ENCODE measurements around the gene ARHGEF28. TPM values are rescaled to one million over a fixed set of nuclear protein-coding genes. Genes with fewer than 3 reads are reported as not detected.

Gene ARHGEF28
- total and polyA plus RNA-seq, 2 of the 4 experiments (the other 2 are of a cell fraction) = 3.6 to 16.0 TPM

- Histone ChIP-seq H2BK20ac (ENCODE audit: low read depth, low read length) (peak overlapping the region; percentile 65; the same call in 1 of the 2 replicates), H2AK9ac (replicated peaks; ENCODE audit: low read depth, low read length, poor library complexity) (peak overlapping the region; percentile 31), H3K9ac (ENCODE audit: low read depth, low read length) (no peak overlapping the region), H2BK5ac (ENCODE audit: low read depth, low read length, poor library complexity, severe bottlenecking) (peak overlapping the region; percentile 69), H4K5ac (ENCODE audit: low read depth, low read length) (no peak overlapping the region), H3K18ac (ENCODE audit: low read depth, low read length) (0 out of 2 replicates have a peak overlapping the region, but pooled peaks have one; percentile 22), H3K14ac (replicated peaks; ENCODE audit: low read depth, low read length) (no peak overlapping the region), H4K8ac (ENCODE audit: low read depth in 2 of 2, low read length in 2 of 2) (no peak overlapping the region; a peak in 1 of 4 replicates), H4K20me1 (ENCODE audit: insufficient read depth, low read length) (peaks cover 3% of the 10 kb centered on the region; the same call in 1 of the 2 replicates), H2BK15ac (ENCODE audit: low read depth, low read length) (no peak overlapping the region), H2BK120ac (ENCODE audit: low read depth, low read length) (peak overlapping the region; percentile 77), H3K4ac (ENCODE audit: low read depth, low read length) (peak overlapping the region; percentile 75), H3K4me2 (ENCODE audit: low read depth, low read length) (peak overlapping the region; percentile 78), H2AFZ (replicated peaks; ENCODE audit: low read length, poor library complexity) (no peak overlapping the region), H3K4me3 (ENCODE audit: insufficient read depth, low read depth, low read length) (no peak overlapping the region), H3K27ac (ENCODE audit: insufficient read depth, low read length) (peak overlapping the region; percentile 48), H3K27me3 (ENCODE audit: control insufficient read depth, insufficient read depth, low read length) (no peaks in the 10 kb centered on the region), H4K91ac (ENCODE audit: insufficient read depth, low read depth, low read length) (no peak overlapping the region), H3K56ac (ENCODE audit: extremely low read depth, insufficient read depth, low read length) (no peak overlapping the region), H2AK5ac (ENCODE audit: low read depth, low read length) (peak overlapping the region; percentile 37), H3K9me1 (ENCODE audit: insufficient read depth, low read length) (peaks cover 12% of the 10 kb centered on the region), H3K9me3 (ENCODE audit: control insufficient read depth, insufficient read depth, low read length) (peaks cover 2% of the 10 kb centered on the region; the same call in 1 of the 2 replicates), H3K23ac (ENCODE audit: low read depth, low read length) (0 out of 2 replicates have a peak overlapping the region, but pooled peaks have one; percentile 22), H3K4me1 (ENCODE audit: control insufficient read depth, insufficient read depth, low read length) (peaks cover 10% of the 10 kb centered on the region), H3K36me3 (ENCODE audit: control insufficient read depth, insufficient read depth, low read length) (no peaks in the 10 kb centered on the region; the same call in 1 of the 2 replicates), H3K79me1 (ENCODE audit: low read depth in 1 of 2, low read length in 2 of 2) (peaks cover 4 to 10% of the 10 kb centered on the region in 2 experiments; a peak in 3 of 4 replicates)
- dilution Hi-C loops (cut with HindIII; ENCODE audit: low sequenced_read_pairs, unreplicated experiment) (no loop called here), intact Hi-C loops (cut with micrococcal nuclease) (loop anchor here (10.0 kb wide), 1 partner anchor 316 kb away; no protein-coding TSS in a partner anchor), in situ Hi-C loops (cut with MboI; ENCODE audit: low sequenced_read_pairs) (no loop called here)
- peak; percentile 96 for DNase-seq
- 0% methylated on average over 1 of the region's 5 CpGs; no CpG with 5 or more reads in 1 of the 2 experiments for WGBS, 2 experiments (ENCODE audit: extremely low coverage in 2 of 2, insufficient read length in 1 of 2)
- TF ChIP-seq FOS (IDR thresholded peaks at IDR 0.05; ENCODE audit: low read depth, low read length) = peak; percentile 11; the same call in 1 of the 2 replicates
- TF ChIP-seq BHLHE40 (IDR thresholded peaks at IDR 0.05; ENCODE audit: low read depth, low read length) = peak; percentile 87
- TF ChIP-seq MAZ (IDR thresholded peaks at IDR 0.05; ENCODE audit: borderline replicate concordance, low read depth, low read length) = no peak
- no peak for TF ChIP-seq CHD1 (IDR thresholded peaks at IDR 0.05; ENCODE audit: low read depth, low read length)
- TF ChIP-seq RCOR1 (IDR thresholded peaks at IDR 0.05; ENCODE audit: insufficient replicate concordance, low read length) = no peak
- TF ChIP-seq MAFK (IDR thresholded peaks at IDR 0.05; ENCODE audit: low read depth, low read length) = peak; percentile 31; the same call in 1 of the 2 replicates
- TF ChIP-seq, protein P1, sequence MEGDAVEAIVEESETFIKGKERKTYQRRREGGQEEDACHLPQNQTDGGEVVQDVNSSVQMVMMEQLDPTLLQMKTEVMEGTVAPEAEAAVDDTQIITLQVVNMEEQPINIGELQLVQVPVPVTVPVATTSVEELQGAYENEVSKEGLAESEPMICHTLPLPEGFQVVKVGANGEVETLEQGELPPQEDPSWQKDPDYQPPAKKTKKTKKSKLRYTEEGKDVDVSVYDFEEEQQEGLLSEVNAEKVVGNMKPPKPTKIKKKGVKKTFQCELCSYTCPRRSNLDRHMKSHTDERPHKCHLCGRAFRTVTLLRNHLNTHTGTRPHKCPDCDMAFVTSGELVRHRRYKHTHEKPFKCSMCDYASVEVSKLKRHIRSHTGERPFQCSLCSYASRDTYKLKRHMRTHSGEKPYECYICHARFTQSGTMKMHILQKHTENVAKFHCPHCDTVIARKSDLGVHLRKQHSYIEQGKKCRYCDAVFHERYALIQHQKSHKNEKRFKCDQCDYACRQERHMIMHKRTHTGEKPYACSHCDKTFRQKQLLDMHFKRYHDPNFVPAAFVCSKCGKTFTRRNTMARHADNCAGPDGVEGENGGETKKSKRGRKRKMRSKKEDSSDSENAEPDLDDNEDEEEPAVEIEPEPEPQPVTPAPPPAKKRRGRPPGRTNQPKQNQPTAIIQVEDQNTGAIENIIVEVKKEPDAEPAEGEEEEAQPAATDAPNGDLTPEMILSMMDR (conservative IDR thresholded peaks at IDR 0.05; ENCODE audit: low read depth, low read length) = no peak
- TF ChIP-seq RAD21 (IDR thresholded peaks at IDR 0.05; ENCODE audit: low read length) = no peak
- TF ChIP-seq MXI1 (IDR thresholded peaks at IDR 0.05; ENCODE audit: borderline replicate concordance, low read depth, low read length) = no peak
- no peak for TF ChIP-seq POLR2A (IDR thresholded peaks at IDR 0.05; ENCODE audit: low read depth, low read length)
- peak; percentile 96 for ATAC-seq (ENCODE audit: low read depth)
- no TSS peak for BruUV-seq (replicated peaks)
- ChIA-PET CTCF (interaction anchor here (1.1 kb wide), 1 partner anchor 25 kb away, joined by 3 read pairs; no protein-coding TSS in a partner anchor), POLR2A (ENCODE audit: unreplicated experiment) (interaction anchor here (0.6 to 0.7 kb wide), 3 partner anchors 11 to 460 kb away, joined by 3 to 11 read pairs (median 3); no protein-coding TSS in a partner anchor)
Observed at GRCh38 chr5:73938280-73938937, 312.4 kb downstream of the ARHGEF28 start.
